Suppressor macrophage treated with lipopolysaccharide for 1 hour (primary cell): ENCODE data around the gene FAM118A.
"Not testable (repeated sequence)": the region's sequence is repeated elsewhere in the genome, so short reads cannot be mapped to it uniquely, and the experiment has no call there.

ENCODE experiments used
- DNase-seq, 3 donors: peaks; one replicate each; pipeline ENCODE4 v3.0.0-alpha.2; 2020 to 2022

Gene FAM118A

DNA sequence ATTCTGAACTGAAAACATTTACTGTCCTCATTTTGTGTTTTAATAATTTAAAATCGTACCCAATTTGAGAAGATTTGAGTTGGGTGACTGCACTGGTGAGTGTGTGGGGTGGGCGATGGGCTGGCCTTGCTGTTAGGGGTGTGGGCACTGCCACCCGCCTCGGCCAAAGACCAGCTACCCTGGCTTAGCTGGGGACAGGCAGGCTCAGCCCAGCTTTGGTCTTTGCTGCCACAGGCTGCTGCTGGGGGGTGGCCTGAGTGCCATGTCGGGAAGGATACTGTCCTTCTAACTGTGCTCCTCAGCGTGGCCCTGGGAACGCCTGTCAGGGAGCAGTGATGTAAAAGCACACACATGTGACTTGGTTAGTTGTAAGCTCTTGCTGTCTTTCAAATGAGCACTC is 22.3 kb downstream of the FAM118A start:
- no peak for DNase-seq

DNA sequence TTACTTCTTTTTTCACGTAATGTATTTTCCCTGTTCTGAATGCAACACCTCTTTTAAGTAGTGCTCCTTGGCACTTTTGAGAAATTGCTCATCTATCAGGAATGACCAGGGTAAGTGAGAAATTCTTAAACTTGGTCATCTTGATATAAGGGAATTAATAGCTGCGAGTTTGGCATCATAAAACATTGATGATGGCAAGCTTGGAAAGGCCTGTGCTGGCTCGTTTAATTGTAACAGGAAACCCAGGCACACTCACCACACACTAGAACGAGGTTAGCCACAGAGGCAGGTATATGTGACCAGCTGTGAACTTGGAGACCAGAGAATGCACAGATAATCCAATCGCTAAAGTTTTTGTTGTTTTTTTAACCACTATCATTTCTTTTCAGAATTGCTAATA is 24.3 kb downstream of the FAM118A start:
- DNase-seq = no peak

DNA sequence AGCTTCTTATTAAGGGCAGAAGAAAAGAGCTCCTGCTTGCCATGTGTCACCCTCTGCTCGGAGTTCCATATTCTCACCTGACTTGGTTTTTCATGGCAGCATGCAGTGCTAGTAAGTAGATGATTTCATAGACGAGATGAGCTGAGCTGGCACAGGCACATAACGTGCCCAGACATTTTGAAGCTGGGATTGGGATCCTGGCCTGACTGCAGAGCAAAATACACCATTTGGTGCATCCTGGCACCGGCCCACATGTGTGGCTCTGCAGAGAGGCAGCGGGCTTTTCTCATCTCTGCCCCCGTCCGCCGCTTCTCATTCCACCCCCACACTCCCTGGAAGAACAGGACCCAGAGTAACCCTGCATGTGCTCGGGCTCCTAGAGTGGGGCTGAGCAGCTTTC is 24.8 kb downstream of the FAM118A start:
- DNase-seq = no peak

DNA sequence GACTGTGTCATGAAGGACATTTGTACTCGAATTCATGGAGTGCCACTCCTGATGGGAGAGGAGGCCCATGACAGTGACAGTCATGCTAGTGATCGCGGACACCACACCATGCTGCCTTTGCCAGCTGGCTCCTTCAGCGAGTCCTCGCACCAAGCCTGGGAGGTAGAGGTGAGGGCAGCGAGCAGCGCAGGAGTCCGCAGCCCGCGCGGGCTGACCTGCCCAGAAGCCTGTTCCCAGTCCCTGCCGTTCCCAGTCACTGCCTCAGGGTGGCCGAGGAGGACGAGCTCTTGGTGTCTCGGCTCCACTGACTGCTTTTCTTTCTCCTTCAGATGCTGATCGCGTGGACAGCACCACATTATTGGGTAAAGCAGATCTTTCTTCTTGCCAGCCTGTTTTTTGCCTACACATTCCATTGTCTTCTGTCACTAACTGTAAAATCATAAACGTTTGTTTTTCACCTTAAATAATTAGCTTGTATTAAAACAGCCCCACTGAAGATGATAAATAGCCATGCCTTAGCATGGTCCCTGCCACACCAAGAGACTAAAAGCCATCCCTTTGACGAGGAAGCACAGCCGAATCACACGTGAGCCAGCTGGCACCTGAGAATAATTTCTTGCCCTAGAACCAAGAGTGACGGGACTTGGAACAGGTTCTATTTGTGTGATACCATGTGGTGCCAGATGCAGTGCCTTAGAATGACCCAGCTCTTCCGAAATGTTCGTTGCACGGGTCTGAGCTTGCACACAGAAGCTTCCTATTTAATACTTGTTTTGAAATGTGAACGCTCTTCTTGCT is 25.5 kb downstream of the FAM118A start:
- DNase-seq = no peak

DNA sequence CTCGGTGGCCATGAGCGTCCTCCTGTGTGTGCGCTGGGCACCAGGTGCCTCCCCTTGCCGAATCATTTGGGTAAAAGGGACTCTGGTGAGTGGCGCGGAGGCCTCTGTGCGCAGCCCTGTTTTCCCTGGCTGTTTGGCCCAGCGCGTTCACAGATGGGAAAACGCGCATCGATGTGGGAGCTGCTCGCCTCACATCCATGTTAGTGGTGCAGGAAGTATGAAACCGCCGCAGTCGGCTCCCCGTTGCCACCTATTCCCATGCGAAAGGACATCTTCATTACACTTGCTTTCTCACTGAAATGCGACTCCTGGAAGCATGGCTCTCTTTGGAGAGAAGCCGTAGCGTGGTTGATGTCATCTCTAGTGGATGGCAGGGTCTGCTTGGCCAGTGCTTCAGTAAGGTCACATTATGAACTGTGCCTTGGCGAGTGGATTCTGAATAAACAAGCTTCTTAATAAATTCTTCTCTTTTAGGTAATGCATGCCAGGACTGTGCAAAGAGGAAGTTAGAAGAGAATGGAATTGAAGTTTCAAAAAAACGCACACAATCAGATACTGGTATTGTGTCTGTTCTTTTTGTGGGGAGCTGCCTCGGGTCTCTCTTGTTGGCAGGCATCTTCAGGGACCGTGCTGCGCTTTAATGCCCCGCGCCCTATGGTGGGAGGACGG is 26.3 kb downstream of the FAM118A start:
- no peak for DNase-seq

DNA sequence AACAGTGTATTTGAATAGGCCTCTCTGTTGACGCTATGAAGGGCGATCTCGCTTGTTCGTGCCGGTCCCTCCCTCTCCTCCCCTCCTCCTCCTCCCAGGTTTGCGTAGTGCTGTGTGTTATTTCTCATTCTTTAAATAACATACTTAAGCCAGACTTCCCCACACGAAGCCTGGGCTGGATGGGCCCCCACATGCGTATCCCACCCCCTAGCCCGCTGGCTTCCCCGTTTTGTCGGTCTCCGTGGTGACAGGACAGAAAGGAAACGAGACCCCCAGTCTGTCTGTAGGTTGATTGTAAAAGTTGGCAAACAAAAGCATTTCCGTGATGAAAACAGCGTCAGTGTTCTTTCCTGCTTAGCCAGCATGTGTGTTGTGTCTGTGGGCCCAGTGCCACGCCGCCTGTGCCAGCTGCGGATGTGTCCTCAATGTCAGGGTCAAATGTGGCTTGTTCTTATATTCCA is 27.3 kb downstream of the FAM118A start:
- no peak for DNase-seq

DNA sequence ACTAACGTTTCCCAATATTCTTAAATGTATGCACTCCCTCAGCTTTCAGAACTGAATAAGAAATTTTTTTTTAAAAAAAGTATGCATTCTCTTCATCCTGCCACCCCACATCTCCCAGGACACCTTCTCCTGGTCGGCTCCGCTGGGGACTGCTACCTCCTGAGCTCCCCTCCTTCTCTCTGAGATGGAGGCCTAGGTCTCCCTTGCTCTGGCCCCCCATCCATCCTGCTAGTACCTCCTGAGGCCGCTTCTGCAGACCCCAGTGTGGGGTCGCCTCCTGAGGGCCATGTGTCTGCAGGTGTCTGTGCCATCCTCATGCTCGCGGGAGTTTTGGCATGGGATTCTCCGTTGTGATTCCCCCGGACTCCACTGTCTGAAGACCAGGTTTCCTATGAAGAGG is 27.8 kb downstream of the FAM118A start:
- DNase-seq = no peak

DNA sequence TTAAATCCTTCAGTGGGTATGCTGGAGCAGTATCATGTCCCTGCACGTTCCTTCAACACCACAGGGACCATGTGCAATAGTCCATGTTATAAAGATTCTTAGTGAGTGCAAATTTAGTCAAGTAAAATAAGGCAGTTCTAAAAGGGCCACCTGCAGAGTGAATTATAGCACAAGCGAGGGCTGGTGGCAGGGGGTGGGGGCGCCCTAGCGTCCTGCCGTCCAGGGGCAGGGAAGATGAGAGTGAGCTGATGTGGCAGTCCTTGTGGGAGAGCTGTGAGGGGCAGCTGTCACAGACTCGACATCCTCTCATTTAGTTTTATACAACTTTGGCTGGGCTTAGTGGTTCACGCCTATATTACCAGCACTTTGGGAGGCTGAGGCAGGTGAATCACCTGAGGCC is 29.1 kb downstream of the FAM118A start:
- no peak for DNase-seq

DNA sequence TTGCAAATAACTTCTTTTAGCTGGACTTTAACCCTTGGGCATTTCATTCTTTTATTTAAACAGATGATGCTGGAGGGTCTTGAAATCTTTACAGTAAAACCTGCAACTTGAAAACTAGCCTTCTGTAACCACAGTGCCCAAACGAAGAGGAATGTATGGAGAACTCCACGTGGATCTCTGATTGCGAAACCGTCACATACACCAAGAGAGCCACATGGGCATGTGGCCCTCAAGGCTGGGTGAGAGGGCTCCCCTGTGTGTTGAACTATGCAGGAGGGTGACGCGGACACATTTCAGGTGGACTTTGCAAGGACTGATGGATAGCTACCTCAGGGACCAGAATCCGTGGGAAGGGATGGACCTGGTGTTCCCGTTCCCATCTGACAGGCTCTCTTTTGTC is 30.6 kb downstream of the FAM118A start:
- no peak for DNase-seq

DNA sequence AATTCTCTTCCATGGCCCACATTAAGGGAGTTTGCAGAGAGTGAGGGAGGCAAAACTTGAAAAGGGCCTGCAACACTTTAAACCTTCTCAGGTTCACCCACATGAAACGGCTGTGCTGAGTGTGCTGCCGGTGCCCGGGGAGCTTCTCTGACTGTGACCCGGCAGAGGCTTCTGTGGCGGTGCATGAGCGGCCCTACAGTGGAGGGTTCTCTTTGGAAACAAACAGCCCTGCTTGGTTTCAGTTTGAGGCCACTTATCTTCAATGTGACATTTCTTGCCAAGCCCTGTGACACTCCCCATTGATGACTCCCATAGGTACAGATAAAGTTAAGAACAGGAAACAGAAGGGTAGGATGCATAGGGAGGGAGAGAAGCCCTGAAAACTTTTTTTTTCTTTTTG is 31.8 kb downstream of the FAM118A start:
- no peak for DNase-seq

DNA sequence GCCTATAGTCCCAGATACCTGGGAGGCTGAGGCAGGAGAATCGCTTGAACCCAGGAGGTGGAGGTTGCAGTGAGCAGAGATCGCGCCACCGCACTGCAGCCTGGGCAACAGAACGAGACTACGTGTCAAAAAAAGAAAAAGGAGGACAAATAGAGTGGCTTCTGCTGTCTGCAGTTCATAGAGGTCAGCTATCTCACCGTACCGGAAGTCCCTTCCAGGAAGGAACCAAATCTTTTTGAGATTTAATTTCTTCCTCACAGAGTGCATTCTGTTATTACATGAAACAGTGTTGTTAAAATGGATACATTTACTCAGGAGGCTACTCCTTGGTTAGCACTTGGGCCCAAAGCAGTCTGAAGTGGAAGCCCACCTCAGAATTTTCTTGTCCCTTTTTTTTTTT is 33.4 kb downstream of the FAM118A start:
- no peak for DNase-seq

DNA sequence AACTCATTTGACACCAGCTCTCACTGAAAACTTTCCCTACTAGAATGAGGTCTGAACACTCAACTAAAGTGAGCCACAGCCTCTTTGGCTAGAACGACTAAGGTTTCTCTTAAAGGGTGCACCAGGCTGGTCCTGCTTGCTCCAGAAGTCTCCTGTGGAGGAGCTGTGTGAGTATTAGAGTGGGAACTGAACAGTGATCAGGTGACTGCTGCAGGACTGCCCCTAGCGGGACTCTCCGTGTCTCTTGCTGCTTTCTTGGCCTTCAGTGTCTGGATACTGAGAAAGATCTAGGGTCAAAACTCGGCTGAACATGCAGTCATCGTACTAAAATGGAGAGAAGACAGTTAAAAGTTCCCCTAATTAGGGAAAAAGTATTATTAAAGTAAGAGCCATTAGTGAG is 34.6 kb downstream of the FAM118A start:
- DNase-seq = peak in 2 of 3 donors; percentile 41 to 46

DNA sequence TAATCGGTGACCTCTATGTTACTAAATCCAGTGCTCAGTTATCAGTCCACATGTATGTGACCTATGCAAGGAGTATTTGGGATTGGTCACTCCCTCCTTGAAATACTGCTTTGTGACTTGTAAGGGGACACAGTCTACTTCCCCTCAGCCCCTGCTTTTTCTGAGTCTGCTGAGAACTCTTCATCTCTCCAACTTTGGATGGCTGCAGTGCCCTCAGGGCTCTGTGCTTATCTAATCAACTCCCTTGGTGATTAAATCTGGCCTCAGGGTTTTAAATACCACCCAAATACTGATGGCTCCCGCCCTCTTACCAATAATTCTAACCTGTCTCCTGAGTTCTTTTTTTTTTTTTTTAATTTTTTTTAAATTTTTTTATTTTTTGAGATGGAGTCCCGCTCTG is 40.2 kb downstream of the FAM118A start:
- no peak for DNase-seq

DNA sequence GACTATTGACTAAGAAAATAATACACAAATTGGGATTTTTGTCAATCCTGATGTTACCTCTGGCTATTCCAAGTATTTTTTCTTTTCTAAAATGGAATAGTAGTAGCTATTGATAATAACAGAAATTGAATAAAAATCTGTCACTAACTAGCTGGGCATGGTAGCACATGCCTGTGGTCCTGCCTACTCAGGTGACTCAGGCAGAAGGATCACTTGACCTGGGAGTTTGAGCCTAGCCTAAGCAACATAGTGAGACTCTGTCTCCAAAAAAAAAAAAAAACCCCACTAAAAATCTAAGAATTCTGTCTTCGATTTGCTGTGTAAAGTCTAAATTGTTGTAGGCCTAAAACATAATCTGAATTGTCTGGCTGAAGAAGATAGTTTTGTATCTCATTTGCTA is 42.2 kb downstream of the FAM118A start:
- DNase-seq = no peak

DNA sequence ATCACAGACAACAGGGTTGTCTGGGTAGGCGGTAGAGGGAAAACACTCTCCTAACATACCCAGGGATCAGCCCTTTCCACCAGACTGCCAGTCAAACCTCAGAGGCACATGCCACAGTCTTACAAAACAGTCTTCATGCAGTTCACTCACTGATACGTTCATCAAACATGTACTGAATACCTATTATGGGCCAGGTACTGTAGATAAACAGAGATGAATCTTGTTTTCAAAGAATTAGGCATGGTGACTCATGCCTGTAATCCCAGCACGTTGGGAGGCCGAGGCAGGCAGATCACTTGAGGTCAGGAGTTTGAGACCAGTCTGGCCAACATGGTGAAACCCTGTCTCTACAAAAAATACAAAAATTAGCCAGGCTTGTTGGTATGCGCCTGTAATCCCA is 43.0 kb downstream of the FAM118A start:
- DNase-seq = not testable (repeated sequence)

DNA sequence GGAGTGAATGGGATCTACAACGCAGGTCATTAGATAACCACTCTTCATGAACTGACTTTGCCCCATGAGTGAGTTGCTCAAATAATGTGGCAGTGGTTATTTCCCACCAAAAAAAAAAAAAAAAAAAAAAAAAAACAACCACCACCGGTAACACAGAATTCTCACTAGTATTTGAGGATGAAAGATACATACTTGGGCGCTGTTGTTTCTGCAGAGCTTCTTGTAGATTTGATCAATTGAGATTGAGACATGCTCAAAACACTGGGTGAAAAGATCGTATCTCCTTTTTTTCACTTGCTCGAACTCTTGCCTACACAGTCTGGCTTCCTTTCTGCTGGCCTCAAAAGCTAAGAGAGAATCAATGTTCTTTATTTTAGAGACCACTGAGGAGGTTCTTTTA is 44.1 kb downstream of the FAM118A start:
- DNase-seq = no peak

DNA sequence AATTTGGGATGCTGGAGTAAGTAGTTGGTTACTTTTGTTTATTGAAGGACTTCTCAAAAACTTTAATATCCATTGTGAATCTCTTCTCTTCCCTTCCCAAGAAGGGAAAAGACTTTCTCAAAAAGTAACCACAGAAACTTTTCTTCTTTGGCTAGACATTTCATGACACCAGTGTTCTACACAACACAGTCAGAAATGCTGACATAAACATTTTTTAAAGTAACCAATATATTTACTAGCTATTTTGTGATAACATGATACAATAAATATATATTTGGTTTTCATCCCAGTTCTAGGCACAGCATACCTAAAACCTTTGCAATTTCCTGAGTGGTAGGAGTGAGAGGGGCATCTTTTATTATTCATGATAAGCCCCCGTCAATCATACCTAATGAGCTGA is 47.8 kb downstream of the FAM118A start:
- DNase-seq = no peak

DNA sequence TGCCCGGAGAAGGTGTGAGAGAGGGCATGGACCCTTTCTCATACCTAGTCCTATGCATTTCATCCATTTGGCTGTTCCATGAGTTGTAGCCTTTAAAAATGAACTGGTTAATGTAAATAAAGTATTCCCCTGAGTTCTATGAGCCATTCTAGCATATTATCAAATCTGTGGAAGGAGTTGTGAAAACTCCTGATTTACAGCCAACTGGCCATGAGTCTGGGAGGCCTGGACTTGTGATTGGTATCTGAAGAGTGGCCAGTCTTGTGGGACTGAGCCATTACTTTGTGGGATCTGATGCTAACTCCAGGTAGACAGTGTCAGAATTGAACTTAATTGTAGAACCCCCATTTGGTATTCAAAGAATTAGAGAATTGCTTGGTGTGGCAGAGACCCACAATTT is 48.4 kb downstream of the FAM118A start:
- DNase-seq = no peak

DNA sequence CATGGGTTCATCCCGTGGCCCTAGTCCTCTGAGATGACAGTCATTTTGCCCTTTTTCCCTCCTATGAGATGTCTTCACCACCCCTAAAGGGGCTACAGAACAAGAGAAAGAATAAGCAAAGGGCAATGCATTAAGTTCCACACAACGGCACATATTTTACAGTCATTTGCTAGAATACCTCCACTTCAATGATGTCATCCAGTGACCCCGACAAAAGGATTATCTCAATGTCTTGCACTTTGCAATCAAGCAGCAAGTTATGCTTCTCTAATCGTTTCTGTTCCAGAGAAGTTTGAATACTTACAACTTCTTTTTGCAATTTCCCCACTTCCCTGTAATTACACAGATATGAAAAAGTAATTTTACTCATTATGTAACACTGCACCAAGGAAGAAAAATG is 49.9 kb downstream of the FAM118A start:
- DNase-seq = no peak

DNA sequence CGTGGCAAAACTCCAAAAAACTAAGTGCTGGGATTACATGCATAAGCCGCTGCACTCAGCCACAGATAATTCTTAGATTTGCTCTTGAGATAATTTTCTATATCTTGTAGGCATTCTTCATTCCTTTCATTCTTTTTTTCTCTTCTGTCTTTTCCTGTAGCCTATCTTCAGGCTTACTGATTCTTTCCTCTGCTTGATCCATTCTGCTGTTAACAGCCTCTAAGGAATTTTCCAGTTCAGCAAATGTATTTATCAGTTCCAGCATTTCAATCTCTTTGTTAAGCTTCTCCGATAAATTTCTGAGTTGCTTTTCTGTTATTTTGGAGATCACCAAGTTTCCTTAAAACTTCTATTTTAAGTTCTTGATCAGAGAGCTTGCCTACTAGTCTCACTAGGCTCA is 57.0 kb downstream of the FAM118A start:
- DNase-seq = no peak

DNA sequence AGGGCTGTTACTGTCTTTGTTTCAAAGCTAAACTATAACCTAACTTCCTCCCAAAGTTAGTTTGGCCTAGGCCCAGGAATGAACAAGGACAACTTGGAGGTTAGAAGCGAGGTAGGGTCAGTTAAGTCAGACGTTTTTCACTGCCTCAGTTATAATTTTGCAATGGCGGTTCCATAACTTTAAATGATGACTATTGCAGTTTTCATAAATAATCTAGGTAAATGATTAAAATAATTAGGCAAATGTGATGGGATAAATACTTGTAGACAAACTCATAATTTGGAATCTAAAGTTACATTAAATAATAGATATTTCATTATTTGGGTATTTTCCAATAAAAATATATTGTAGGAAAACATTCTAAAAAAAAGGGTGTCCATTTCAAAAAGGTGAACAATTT is 63.9 kb downstream of the FAM118A start:
- not testable (repeated sequence) for DNase-seq

DNA sequence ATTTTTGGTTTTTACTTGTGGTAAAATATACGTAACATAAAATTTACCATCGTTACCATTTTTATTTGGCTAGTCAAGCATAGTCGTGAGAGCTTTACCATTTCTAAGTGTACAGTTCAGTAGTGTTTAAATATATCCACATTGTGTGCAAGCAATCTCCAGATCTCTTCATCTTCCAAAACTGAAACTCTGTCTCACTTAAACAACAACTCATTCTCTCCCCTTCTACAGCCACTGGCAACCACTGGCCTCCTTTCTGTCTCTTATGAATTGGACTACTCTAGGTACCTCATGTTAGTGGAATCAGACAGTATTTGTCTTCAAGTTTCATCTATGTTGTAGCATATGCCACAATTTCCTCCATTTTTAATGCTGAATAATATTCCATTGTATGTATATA is 66.3 kb downstream of the FAM118A start:
- DNase-seq = no peak

DNA sequence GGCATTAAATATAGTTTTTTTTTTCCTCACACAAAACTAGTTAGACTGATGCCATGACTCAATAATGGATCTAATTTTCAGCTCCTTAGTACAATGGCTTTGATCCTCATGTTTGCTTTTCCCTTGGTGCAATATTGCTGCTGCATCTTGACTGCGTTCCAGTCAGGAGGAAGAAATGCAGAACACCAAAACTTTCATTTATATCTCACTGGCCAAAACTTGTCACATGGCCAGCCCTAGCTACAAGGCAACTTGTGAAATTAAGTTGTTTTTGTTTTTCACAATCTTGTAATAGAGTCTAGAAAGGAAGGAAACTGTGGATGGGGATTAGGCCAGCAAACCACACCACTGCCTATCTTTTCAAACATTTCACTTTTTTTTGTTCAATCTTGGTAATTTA is 67.0 kb downstream of the FAM118A start:
- DNase-seq = peak; percentile 56 to 79 (median 77)

DNA sequence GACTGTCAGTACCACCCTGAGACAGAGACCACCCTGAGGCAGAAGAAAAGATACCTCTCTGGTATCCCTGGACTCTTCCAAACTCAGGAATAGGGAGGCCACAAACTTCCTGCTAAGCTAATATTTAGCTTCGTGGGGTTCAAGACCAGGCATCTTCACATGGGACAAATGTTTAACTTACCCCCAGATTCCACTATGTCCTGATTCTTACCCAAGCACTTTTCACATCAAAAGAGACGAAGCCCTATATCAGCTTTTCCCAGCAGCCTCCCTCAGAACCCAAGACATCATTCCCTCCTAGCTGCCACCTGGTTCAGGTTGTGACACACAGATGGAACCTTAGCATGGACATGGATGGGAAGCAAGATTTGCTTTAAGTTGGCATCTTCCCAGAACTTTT is 71.6 kb downstream of the FAM118A start:
- DNase-seq = no peak

DNA sequence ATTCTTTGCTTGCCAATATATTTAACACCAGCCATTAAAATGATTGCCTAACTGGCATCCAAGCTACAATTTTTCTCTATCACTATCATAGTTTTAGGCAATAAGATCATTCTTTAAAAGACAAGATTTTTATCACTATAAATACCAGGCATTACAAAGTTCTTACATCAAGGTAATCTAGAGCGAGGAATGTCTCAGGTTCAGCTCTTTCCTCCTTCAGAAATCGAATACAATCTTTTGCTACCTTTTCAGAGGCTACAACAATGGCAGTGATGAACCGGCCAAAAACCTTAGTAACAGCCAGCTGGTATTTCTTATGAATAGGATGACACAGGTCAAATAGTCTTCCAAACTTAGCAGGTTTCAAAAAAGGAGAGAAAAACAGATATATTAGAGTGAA is 79.8 kb downstream of the FAM118A start:
- DNase-seq = no peak
